Mesothelial cell of epicardium (in vitro differentiated cells): Measurements from ENCODE around the gene NUFIP1. TPM values are rescaled to one million over a fixed set of nuclear protein-coding genes. Genes with fewer than 3 reads are reported as not detected.
"Not testable (repeated sequence)": the region's sequence is repeated elsewhere in the genome, so short reads cannot be mapped to it uniquely, and the experiment has no call there.

Source experiments
- DNase-seq, 2 experiments: peaks; one replicate each; pipeline ENCODE4 v3.0.0; 2021; ENCODE audit warnings: low spot score in 2 of 2; ENCODE audit not compliant: unreplicated experiment in 2 of 2
- H3K27ac Mint-ChIP-seq: 2 replicates; pipeline ENCODE4 v1.8.0; 2021; ENCODE audit warnings: mixed read lengths
- H3K27me3 Mint-ChIP-seq: 2 replicates; pipeline ENCODE4 v1.8.0; 2021; ENCODE audit warnings: low read depth, mixed read lengths
- H3K36me3 Mint-ChIP-seq: 2 replicates; pipeline ENCODE4 v1.8.0; 2021; ENCODE audit warnings: mixed read lengths
- H3K4me1 Mint-ChIP-seq: 2 replicates; pipeline ENCODE4 v1.8.0; 2021; ENCODE audit warnings: mixed read lengths
- H3K4me3 Mint-ChIP-seq: 2 replicates; pipeline ENCODE4 v1.8.0; 2021; ENCODE audit warnings: mild to moderate bottlenecking, moderate library complexity, mixed read lengths
- H3K9me3 Mint-ChIP-seq: 2 replicates; pipeline ENCODE4 v1.8.0; 2021; ENCODE audit warnings: mixed read lengths
- CTCF ChIP-seq: fragments of 200-600 bp; sonication (generic); IDR thresholded peaks from one replicate; pipeline ENCODE4 v1.5.0; 2021; ENCODE audit warnings: antibody characterized with exemption; ENCODE audit not compliant: unreplicated experiment
- total RNA-seq: library from RNA; stranded (reverse); gene quantifications from 3 replicates; pipeline ENCODE4 v1.2.1, GENCODE V29; 2021

NUFIP1 gene
- 9.5 to 10.6 TPM (median 9.9 TPM) in 3 replicates for total RNA-seq

GRCh38 chr13:44989071-44989889 is at the start of gene NUFIP1, which contains the start of gene GPALPP1:
Gene NUFIP1 (minus strand): TSS chr13:44989471. CDS start chr13:44989436, 35 bp downstream.
Gene GPALPP1 (plus strand): TSS chr13:44989538. CDS start chr13:44989655, 117 bp downstream.
- peak; percentile 20 for TF ChIP-seq CTCF
- Mint-ChIP-seq H3K27ac (peak within 1 kb of the TSS; percentile 99), H3K27me3 (no peaks in the 10 kb centered on the region), H3K4me3 (peak within 1 kb of the TSS; percentile 99), H3K36me3 (peaks cover 8% of the 10 kb centered on the region), H3K9me3 (no peaks in the 10 kb centered on the region), H3K4me1 (peaks cover 36% of the 10 kb centered on the region)
- DNase-seq, result peak; percentile 81 to 93

GRCh38 chr13:45036206-45036605 is 46.9 kb upstream of the NUFIP1 start:
- H3K9me3 Mint-ChIP-seq, result no peaks in the 10 kb centered on the region
- H3K27ac Mint-ChIP-seq, result no peak overlapping the region
- no peak overlapping the region for H3K4me3 Mint-ChIP-seq
- TF ChIP-seq CTCF, result no peak
- no peaks in the 10 kb centered on the region for H3K27me3 Mint-ChIP-seq
- DNase-seq, result no peak
- peaks cover 17% of the 10 kb centered on the region for H3K36me3 Mint-ChIP-seq
- no peaks in the 10 kb centered on the region for H3K4me1 Mint-ChIP-seq

GRCh38 chr13:45034342-45034741 is 45.1 kb upstream of the NUFIP1 start:
- peaks cover 17% of the 10 kb centered on the region for H3K36me3 Mint-ChIP-seq
- H3K9me3 Mint-ChIP-seq, result no peaks in the 10 kb centered on the region
- no peaks in the 10 kb centered on the region for H3K27me3 Mint-ChIP-seq
- no peaks in the 10 kb centered on the region for H3K4me1 Mint-ChIP-seq
- no peak for TF ChIP-seq CTCF
- H3K4me3 Mint-ChIP-seq, result no peak overlapping the region
- no peak for DNase-seq
- no peak overlapping the region for H3K27ac Mint-ChIP-seq

DNA sequence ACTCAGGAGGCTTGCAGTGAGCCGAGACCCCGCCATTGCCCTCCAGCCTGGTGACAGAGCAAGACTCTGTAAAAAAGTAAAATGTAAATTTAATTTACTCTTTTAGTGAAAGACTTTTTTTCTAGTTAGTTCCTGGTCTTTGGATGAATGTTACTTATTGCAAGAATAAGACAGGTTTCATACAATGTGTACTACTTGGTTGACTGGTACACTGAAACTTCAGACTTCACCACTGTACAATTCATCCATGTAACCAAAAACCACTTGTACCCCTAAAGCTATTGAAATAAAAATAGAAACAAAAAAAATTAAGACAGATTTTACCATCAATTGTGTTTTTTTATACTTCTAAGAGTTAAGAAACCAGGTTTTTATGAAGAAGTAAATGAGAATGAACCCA is 35.6 kb upstream of the NUFIP1 start:
- H3K4me3 Mint-ChIP-seq, result no peak overlapping the region
- no peak for DNase-seq
- H3K27ac Mint-ChIP-seq, result no peak overlapping the region
- H3K9me3 Mint-ChIP-seq, result no peaks in the 10 kb centered on the region
- H3K27me3 Mint-ChIP-seq, result no peaks in the 10 kb centered on the region
- TF ChIP-seq CTCF, result no peak
- peaks cover 12% of the 10 kb centered on the region for H3K36me3 Mint-ChIP-seq
- no peaks in the 10 kb centered on the region for H3K4me1 Mint-ChIP-seq

DNA sequence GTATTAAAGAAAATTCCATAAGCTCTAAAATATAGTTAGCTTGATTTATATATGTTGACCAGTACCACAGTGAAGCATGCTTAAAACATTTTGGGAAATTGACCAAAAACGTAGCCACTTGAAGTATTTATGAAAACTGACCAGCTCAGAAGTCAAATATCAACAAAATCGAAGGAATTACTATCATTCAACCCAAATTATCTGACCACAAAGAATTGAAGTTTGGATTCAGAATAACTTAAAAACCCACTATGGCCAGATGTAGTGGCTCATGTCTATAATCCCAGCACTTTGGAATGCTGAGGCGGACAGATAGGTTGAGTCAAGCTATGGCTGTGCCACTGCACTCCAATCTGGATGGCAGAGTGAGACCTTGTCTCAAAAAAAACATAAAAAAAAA is 32.0 kb upstream of the NUFIP1 start:
- no peak for TF ChIP-seq CTCF
- no peak for DNase-seq
- Mint-ChIP-seq H3K4me3 (no peak overlapping the region), H3K9me3 (no peaks in the 10 kb centered on the region), H3K27me3 (no peaks in the 10 kb centered on the region), H3K36me3 (peaks cover 15% of the 10 kb centered on the region), H3K4me1 (no peaks in the 10 kb centered on the region), H3K27ac (no peak overlapping the region)

GRCh38 chr13:45019981-45020380 is 30.7 kb upstream of the NUFIP1 start:
- not testable (repeated sequence) for H3K4me3 Mint-ChIP-seq, H3K9me3 Mint-ChIP-seq, H3K4me1 Mint-ChIP-seq, H3K27me3 Mint-ChIP-seq, DNase-seq, H3K27ac Mint-ChIP-seq
- H3K36me3 Mint-ChIP-seq, result peaks cover 19% of the 10 kb centered on the region
